Measurements from ENCODE around the gene NAGPA. TPM values are rescaled to one million over a fixed set of nuclear protein-coding genes. Genes with fewer than 3 reads are reported as not detected.

Gene NAGPA
- total and polyA plus RNA-seq, 4 donors = 6.9 to 15.1 (median 8.9) TPM

DNA sequence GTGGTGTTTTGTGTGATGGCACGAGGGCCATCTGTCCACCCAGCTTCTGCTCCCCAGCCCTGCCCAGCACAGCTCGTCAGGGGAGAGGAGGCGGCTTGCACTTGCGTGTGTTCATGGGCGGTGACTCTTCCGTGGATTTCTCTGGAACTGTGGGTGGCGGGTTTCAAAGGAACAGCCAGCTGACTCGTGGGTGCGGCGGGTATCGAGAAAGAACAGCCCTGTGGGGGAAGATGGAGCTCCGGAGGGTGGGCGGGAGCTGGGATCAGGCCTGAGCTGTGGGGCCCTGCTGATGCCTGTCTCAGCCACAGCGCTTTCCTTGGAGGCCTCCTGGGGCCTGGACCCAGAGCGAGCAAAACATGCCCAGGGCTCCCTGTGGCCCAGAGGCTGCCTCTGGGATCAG, 13.2 kb downstream of the NAGPA start:
- Histone ChIP-seq H3K4me3 (ENCODE audit: low read depth, low read length) (no peak overlapping the region), H3K27ac (ENCODE audit: low read depth, low read length) (no peak overlapping the region)

GRCh38 chr16:5019775-5020174, 14.0 kb downstream of the NAGPA start:
- no peak overlapping the region for H3K4me3 ChIP-seq (ENCODE audit: low read depth, low read length)
- H3K36me3 ChIP-seq (ENCODE audit: control insufficient read depth, insufficient read depth, low read length) = no peaks in the 10 kb centered on the region
- no peaks in the 10 kb centered on the region for H3K27me3 ChIP-seq (ENCODE audit: control insufficient read depth, insufficient read depth, low read length)
- 90% methylated on average over 2 of the region's 6 CpGs for WGBS (ENCODE audit: insufficient coverage)
- no peak overlapping the region for H3K27ac ChIP-seq (ENCODE audit: low read depth, low read length)
- peaks cover 7% of the 10 kb centered on the region for H3K4me1 ChIP-seq (ENCODE audit: control insufficient read depth, insufficient read depth, low read length)
- no peaks in the 10 kb centered on the region for H3K9me3 ChIP-seq (ENCODE audit: control insufficient read depth, insufficient read depth, low read length)
- DNase-seq (ENCODE audit: low read depth in 4 of 6, low spot score in 6 of 6) = no peak

More for the DNA sequence above, 13.2 kb downstream of the NAGPA start:
- Histone ChIP-seq H3K27me3 (ENCODE audit: control insufficient read depth, insufficient read depth, low read length) (no peaks in the 10 kb centered on the region), H3K36me3 (ENCODE audit: control insufficient read depth, insufficient read depth, low read length) (peaks cover 6% of the 10 kb centered on the region), H3K4me1 (ENCODE audit: control insufficient read depth, insufficient read depth, low read length) (peaks cover 14% of the 10 kb centered on the region), H3K9me3 (ENCODE audit: control insufficient read depth, insufficient read depth, low read length) (no peaks in the 10 kb centered on the region)
- no peak for DNase-seq (ENCODE audit: low read depth in 4 of 6, low spot score in 6 of 6)
- 73% methylated on average over 15 of the region's 15 CpGs for whole genome bisulfite sequencing (ENCODE audit: insufficient coverage)

GRCh38 chr16:5018793-5019192, 14.9 kb downstream of the NAGPA start:
- no peaks in the 10 kb centered on the region for H3K9me3 ChIP-seq (ENCODE audit: control insufficient read depth, insufficient read depth, low read length)
- peak in 2 of 6 donors; percentile 60 to 70 for DNase-seq (ENCODE audit: low read depth in 4 of 6, low spot score in 6 of 6)
- peak overlapping the region; percentile 84 for H3K27ac ChIP-seq (ENCODE audit: low read depth, low read length)
- H3K36me3 ChIP-seq (ENCODE audit: control insufficient read depth, insufficient read depth, low read length) = no peaks in the 10 kb centered on the region
- H3K27me3 ChIP-seq (ENCODE audit: control insufficient read depth, insufficient read depth, low read length) = no peaks in the 10 kb centered on the region
- H3K4me3 ChIP-seq (ENCODE audit: low read depth, low read length) = no peak overlapping the region
- WGBS (ENCODE audit: insufficient coverage) = 9% methylated on average over 6 of the region's 9 CpGs
- peaks cover 7% of the 10 kb centered on the region for H3K4me1 ChIP-seq (ENCODE audit: control insufficient read depth, insufficient read depth, low read length)

DNA sequence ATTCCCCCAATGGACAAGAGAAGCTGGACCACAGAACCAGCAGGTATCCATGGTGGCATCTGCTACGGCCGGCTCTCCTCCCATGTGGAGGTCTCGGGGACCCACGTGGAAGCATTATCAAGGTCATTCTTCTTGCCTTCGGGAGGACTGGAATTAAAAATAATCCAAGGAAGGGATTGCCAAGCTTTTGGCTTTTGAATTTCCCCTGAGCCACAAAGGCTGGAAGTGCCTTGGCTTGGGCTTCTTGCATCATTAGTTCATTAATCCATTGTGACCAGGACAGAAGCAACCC, 16.1 kb downstream of the NAGPA start:
- no peak overlapping the region for H3K27ac ChIP-seq (ENCODE audit: low read depth, low read length)
- peaks cover 7% of the 10 kb centered on the region for H3K4me1 ChIP-seq (ENCODE audit: control insufficient read depth, insufficient read depth, low read length)
- H3K4me3 ChIP-seq (ENCODE audit: low read depth, low read length) = no peak overlapping the region
- H3K36me3 ChIP-seq (ENCODE audit: control insufficient read depth, insufficient read depth, low read length) = no peaks in the 10 kb centered on the region
- H3K9me3 ChIP-seq (ENCODE audit: control insufficient read depth, insufficient read depth, low read length) = no peaks in the 10 kb centered on the region
- WGBS (ENCODE audit: insufficient coverage) = 77% methylated on average over 5 of the region's 5 CpGs
- no peaks in the 10 kb centered on the region for H3K27me3 ChIP-seq (ENCODE audit: control insufficient read depth, insufficient read depth, low read length)
- no peak for DNase-seq (ENCODE audit: low read depth in 4 of 6, low spot score in 6 of 6)

DNA sequence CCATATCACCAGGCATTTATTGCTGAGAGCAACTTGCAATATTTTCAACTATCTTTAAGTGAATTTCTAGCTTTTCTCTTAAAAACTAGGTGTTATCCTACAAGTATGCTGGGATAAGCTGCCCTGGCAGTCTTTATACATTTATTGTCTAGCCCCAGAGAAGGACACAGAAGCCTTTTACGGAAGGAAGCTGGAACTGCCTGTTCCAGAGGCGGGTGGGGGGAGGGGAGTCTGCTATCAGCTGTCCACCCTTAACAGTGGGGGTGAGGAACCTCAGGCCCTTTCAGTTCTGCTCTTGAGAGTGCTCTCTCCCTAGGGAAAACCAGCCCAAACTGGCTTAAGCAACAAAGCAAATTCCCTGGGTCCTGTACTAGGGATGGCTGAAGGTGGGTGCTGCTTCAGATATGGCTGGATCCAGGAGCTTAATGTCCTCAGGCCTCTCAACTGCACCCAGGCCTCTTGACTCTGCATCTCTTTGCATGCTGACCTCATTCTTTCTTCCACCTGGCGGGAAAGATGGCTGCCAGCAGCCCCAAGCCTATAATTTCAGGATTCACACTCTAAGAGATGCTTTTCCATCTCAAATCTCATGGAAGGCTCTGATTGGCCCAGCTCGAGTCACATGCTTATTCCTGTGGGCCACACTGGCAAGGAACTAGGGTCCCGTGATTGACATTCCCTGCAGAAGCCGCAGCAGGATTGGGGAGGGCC, 16.6 kb downstream of the NAGPA start:
- no peak for DNase-seq (ENCODE audit: low read depth in 4 of 6, low spot score in 6 of 6)
- no peak overlapping the region for H3K27ac ChIP-seq (ENCODE audit: low read depth, low read length)
- H3K9me3 ChIP-seq (ENCODE audit: control insufficient read depth, insufficient read depth, low read length) = no peaks in the 10 kb centered on the region
- no peak overlapping the region for H3K4me3 ChIP-seq (ENCODE audit: low read depth, low read length)
- H3K27me3 ChIP-seq (ENCODE audit: control insufficient read depth, insufficient read depth, low read length) = no peaks in the 10 kb centered on the region
- H3K36me3 ChIP-seq (ENCODE audit: control insufficient read depth, insufficient read depth, low read length) = no peaks in the 10 kb centered on the region
- peaks cover 7% of the 10 kb centered on the region for H3K4me1 ChIP-seq (ENCODE audit: control insufficient read depth, insufficient read depth, low read length)
- 79% methylated on average over 4 of the region's 6 CpGs for WGBS (ENCODE audit: insufficient coverage)

DNA sequence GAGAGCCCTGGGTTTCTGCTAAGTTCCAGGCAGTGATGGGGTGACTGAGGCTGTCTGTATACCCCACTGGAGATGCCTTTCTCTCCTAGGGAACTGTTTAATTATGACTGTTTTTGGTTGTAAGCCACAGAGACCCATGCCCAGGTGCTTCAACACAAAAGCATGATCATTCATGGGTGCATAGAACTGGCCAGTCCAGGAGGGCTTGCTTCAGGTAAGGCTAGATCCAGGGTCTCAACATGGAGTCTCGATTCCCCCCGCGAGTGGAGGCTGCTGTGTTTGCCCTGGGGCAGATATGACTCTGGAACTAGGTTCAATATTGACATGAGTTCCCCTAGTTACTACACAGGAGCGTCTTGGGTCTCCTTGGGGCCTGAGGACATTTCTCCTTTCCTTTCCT, 17.8 kb downstream of the NAGPA start:
- Histone ChIP-seq H3K27me3 (ENCODE audit: control insufficient read depth, insufficient read depth, low read length) (peaks cover 4% of the 10 kb centered on the region), H3K4me1 (ENCODE audit: control insufficient read depth, insufficient read depth, low read length) (peaks cover 7% of the 10 kb centered on the region), H3K27ac (ENCODE audit: low read depth, low read length) (no peak overlapping the region), H3K9me3 (ENCODE audit: control insufficient read depth, insufficient read depth, low read length) (no peaks in the 10 kb centered on the region), H3K4me3 (ENCODE audit: low read depth, low read length) (no peak overlapping the region), H3K36me3 (ENCODE audit: control insufficient read depth, insufficient read depth, low read length) (no peaks in the 10 kb centered on the region)
- no peak for DNase-seq (ENCODE audit: low read depth in 4 of 6, low spot score in 6 of 6)
- WGBS (ENCODE audit: insufficient coverage) = 92% methylated on average over 4 of the region's 4 CpGs

GRCh38 chr16:5015351-5015750, 18.4 kb downstream of the NAGPA start:
- WGBS (ENCODE audit: insufficient coverage) = 82% methylated on average over 4 of the region's 4 CpGs
- no peak for DNase-seq (ENCODE audit: low read depth in 4 of 6, low spot score in 6 of 6)

DNA sequence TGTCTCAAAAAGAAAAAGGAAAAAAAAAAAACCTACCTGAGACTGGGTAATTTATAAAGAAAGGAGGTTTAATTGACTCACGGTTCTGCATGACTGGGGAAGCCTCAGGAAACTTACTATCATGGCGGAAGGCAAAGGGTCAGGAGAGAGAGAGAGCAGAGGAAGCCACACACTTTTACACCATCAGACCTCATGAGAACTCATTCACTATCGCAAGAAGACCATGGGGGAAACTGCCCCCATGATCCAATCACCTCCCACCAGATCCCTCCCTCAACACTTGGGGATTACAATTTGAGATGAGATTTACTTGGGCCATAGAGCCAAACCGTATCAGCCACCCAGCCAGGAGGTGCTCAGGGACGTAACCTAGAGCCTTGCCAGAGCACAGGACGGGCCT, 20.8 kb downstream of the NAGPA start:
- peaks cover 7% of the 10 kb centered on the region for H3K27me3 ChIP-seq (ENCODE audit: control insufficient read depth, insufficient read depth, low read length)
- DNase-seq (ENCODE audit: low read depth in 4 of 6, low spot score in 6 of 6) = no peak
- H3K36me3 ChIP-seq (ENCODE audit: control insufficient read depth, insufficient read depth, low read length) = peaks cover 3% of the 10 kb centered on the region
- WGBS (ENCODE audit: insufficient coverage) = 83% methylated on average over 3 of the region's 6 CpGs
- H3K4me3 ChIP-seq (ENCODE audit: low read depth, low read length) = no peak overlapping the region
- no peak overlapping the region for H3K27ac ChIP-seq (ENCODE audit: low read depth, low read length)
- H3K9me3 ChIP-seq (ENCODE audit: control insufficient read depth, insufficient read depth, low read length) = no peaks in the 10 kb centered on the region
- no peaks in the 10 kb centered on the region for H3K4me1 ChIP-seq (ENCODE audit: control insufficient read depth, insufficient read depth, low read length)

More at GRCh38 chr16:5015351-5015750, 18.4 kb downstream of the NAGPA start:
- Histone ChIP-seq H3K4me3 (ENCODE audit: low read depth, low read length) (no peak overlapping the region), H3K36me3 (ENCODE audit: control insufficient read depth, insufficient read depth, low read length) (no peaks in the 10 kb centered on the region), H3K9me3 (ENCODE audit: control insufficient read depth, insufficient read depth, low read length) (no peaks in the 10 kb centered on the region), H3K27ac (ENCODE audit: low read depth, low read length) (no peak overlapping the region), H3K27me3 (ENCODE audit: control insufficient read depth, insufficient read depth, low read length) (peaks cover 7% of the 10 kb centered on the region), H3K4me1 (ENCODE audit: control insufficient read depth, insufficient read depth, low read length) (peaks cover 2% of the 10 kb centered on the region)

DNA sequence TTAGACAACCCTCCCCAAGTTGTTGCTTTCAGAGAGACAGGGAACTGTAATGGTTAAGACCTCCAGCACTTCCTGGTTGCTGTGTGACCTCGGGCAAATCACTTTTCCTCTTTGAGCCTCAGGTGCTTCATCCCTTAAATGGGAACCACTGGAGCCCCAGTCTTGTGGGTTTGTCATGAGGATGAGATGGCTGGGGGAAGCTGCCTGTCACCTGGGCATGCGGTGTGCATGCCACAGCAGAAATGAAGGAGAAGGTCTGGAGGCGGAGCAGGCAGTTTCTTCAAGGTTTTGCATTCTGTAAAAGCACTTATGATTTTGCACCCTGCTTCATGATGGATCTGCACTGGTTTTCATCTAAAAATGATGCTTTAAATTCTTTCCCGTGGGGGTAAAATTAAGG, 22.1 kb downstream of the NAGPA start:
- no peak for DNase-seq (ENCODE audit: low read depth in 4 of 6, low spot score in 6 of 6)
- Histone ChIP-seq H3K4me3 (ENCODE audit: low read depth, low read length) (no peak overlapping the region), H3K9me3 (ENCODE audit: control insufficient read depth, insufficient read depth, low read length) (no peaks in the 10 kb centered on the region), H3K27me3 (ENCODE audit: control insufficient read depth, insufficient read depth, low read length) (peaks cover 7% of the 10 kb centered on the region), H3K36me3 (ENCODE audit: control insufficient read depth, insufficient read depth, low read length) (peaks cover 9% of the 10 kb centered on the region), H3K27ac (ENCODE audit: low read depth, low read length) (no peak overlapping the region), H3K4me1 (ENCODE audit: control insufficient read depth, insufficient read depth, low read length) (peaks cover 6% of the 10 kb centered on the region)
- WGBS (ENCODE audit: insufficient coverage) = 55% methylated on average over 4 of the region's 4 CpGs

DNA sequence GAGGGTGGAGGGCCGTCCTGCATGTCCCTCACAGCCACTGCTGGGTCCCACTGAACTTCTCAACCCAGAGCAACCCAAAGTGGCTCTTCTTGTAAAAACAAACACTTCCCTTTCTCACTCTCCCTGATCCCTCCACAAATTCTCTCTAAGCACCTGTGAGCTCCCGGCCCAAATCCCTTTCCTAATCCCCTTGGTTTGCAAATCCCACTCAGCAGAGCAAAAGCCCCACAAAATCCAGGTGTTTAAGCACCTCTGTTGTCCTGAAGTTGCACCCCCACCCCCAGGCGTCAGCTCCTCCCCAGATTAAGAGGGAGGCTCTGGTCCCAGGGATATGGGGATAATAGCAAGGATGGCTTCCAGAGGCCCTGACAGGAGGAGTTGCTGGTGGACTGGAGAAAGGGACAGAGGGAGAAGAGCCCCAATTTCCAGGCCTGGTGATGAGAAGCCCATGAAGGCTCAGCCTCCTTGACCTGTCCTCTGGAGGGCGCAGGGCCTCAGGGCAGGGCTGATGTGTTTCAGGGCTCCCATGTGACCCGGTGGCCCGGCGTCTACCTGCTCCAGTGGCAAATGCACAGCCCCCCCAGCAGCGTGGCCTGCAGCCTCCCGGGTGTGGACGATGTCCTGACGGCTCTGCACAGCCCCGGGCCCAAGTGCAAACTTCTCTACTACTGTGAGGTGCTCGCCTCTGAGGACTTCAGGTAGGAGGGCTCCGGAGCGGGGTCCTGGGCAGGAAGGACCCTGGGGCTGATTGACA, 23.0 kb downstream of the NAGPA start:
- Histone ChIP-seq H3K4me3 (ENCODE audit: low read depth, low read length) (no peak overlapping the region), H3K27ac (ENCODE audit: low read depth, low read length) (no peak overlapping the region), H3K9me3 (ENCODE audit: control insufficient read depth, insufficient read depth, low read length) (no peaks in the 10 kb centered on the region), H3K27me3 (ENCODE audit: control insufficient read depth, insufficient read depth, low read length) (peaks cover 7% of the 10 kb centered on the region), H3K36me3 (ENCODE audit: control insufficient read depth, insufficient read depth, low read length) (peaks cover 9% of the 10 kb centered on the region), H3K4me1 (ENCODE audit: control insufficient read depth, insufficient read depth, low read length) (peaks cover 6% of the 10 kb centered on the region)
- 45% methylated on average over 14 of the region's 15 CpGs for WGBS (ENCODE audit: insufficient coverage)
- DNase-seq (ENCODE audit: low read depth in 4 of 6, low spot score in 6 of 6) = no peak
